HG03280 (cell line): ENCODE data around the gene KIF1A.

Source experiments
- ATAC-seq: cut with Tn5 transposase; IDR thresholded peaks from one replicate; pipeline ENCODE4 v1.9.1; 2021; ENCODE audit warnings: mild to moderate bottlenecking, moderate library complexity; ENCODE audit not compliant: unreplicated experiment

Gene KIF1A, protein sequence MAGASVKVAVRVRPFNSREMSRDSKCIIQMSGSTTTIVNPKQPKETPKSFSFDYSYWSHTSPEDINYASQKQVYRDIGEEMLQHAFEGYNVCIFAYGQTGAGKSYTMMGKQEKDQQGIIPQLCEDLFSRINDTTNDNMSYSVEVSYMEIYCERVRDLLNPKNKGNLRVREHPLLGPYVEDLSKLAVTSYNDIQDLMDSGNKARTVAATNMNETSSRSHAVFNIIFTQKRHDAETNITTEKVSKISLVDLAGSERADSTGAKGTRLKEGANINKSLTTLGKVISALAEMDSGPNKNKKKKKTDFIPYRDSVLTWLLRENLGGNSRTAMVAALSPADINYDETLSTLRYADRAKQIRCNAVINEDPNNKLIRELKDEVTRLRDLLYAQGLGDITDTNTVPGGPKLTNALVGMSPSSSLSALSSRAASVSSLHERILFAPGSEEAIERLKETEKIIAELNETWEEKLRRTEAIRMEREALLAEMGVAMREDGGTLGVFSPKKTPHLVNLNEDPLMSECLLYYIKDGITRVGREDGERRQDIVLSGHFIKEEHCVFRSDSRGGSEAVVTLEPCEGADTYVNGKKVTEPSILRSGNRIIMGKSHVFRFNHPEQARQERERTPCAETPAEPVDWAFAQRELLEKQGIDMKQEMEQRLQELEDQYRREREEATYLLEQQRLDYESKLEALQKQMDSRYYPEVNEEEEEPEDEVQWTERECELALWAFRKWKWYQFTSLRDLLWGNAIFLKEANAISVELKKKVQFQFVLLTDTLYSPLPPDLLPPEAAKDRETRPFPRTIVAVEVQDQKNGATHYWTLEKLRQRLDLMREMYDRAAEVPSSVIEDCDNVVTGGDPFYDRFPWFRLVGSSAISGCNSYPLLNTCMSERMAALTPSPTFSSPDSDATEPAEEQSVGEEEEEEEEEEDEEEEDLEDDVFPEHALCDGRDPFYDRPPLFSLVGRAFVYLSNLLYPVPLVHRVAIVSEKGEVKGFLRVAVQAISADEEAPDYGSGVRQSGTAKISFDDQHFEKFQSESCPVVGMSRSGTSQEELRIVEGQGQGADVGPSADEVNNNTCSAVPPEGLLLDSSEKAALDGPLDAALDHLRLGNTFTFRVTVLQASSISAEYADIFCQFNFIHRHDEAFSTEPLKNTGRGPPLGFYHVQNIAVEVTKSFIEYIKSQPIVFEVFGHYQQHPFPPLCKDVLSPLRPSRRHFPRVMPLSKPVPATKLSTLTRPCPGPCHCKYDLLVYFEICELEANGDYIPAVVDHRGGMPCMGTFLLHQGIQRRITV (N-terminal part only)

GRCh38 chr2:240819858-240820606, at the start of gene KIF1A:
KIF1A (minus strand) TSS chr2:240820219; CDS start chr2:240797752, 22,467 bp downstream.
- ATAC-seq: no peak

- ATAC-seq: no peak
Observed at GRCh38 chr2:240869109-240869955, 49.3 kb upstream of the KIF1A start.

GRCh38 chr2:240868286-240869108, 48.5 kb upstream of the KIF1A start, which contains the start of gene AGXT:
AGXT (plus strand) TSS chr2:240868824; CDS start chr2:240868866, 42 bp downstream.
- ATAC-seq: no peak

- ATAC-seq: no peak
Observed at GRCh38 chr2:240865391-240865790, 45.4 kb upstream of the KIF1A start.

- ATAC-seq: no peak
Observed at GRCh38 chr2:240864475-240864874, 44.5 kb upstream of the KIF1A start.

- ATAC-seq: no peak
Observed at GRCh38 chr2:240861547-240861946, 41.5 kb upstream of the KIF1A start.

DNA sequence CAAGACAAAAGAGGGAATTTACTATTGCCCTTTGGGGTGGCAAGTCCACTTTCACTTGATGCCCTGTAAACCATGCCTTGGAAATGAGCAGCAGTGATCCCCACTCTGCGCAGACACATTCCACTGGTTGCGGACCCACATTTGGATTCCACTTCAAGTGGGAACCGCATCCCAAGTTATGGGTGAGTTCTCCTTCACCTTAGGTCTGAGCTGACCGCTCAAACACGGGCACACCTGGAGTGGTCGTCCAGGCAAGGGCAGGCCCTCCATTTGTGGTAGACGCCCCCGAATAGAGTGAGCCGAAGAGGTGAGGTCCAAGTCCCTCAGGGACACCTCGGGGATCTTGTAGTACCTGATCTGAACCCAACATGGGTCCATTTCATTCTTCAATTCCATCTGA, 38.9 kb upstream of the KIF1A start:
- ATAC-seq: no peak

GRCh38 chr2:240858321-240858720, 38.3 kb upstream of the KIF1A start:
- no peak for ATAC-seq

- no peak for ATAC-seq
Observed at GRCh38 chr2:240857039-240858008, 37.3 kb upstream of the KIF1A start.

- ATAC-seq: no peak
Observed at GRCh38 chr2:240856151-240856980, 36.3 kb upstream of the KIF1A start.

DNA sequence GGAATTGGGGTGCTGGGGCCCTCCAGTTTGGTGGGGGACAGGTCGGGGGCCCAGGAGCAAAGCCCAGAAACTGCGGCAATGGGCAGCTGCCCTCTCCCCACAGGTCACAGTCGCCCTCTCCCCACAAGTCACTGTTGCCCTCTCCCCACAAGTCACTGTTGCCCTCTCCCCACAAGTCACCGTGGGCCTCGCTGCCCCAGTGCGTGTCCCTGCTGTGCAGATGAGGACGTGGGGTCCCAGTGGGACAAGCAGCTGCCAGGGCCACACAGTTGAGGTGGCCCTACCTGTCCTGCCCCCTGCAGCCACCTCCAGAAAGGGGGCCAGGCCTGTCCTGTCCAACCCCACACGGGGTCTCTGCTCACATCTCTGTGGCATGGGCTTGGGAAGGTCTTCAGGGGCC, 35.7 kb upstream of the KIF1A start:
- no peak for ATAC-seq

GRCh38 chr2:240852671-240853314, 32.8 kb upstream of the KIF1A start:
- no peak for ATAC-seq

- ATAC-seq: peak; percentile 57
Observed at GRCh38 chr2:240851078-240851991, 31.3 kb upstream of the KIF1A start.

- no peak for ATAC-seq
Observed at GRCh38 chr2:240850756-240851077, 30.7 kb upstream of the KIF1A start.

DNA sequence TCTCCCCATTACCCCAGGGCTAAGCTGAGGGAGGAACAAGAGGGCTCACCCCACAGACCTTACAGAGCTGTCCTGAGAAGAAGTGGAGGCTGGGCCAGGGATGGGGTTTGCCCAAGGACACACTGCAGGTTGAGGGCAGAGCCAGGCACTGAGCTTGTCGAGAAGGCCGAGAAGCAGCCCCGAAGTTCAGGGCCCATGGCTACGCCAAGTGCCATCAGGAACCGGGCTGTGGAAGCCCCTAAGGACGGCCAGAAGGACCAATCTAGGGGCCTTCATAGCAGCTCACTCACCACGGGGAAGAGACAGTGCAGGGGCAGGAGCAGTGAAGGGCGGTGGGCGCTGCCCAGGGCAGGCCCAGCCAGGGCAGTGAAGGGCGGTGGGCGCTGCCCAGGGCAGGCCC, 30.0 kb upstream of the KIF1A start:
- no peak for ATAC-seq
